Colon (tissue), 2 donors: Measurements from ENCODE around the gene EME2.

Source experiments
- FAIRE-seq: peaks from 2 replicates; lab custom pipeline; 2012; peaks lifted over from hg19 to GRCh38; lab: Jason Lieb, UNC
- donor health status: control.
- donor health status: control.

EME2 gene

DNA sequence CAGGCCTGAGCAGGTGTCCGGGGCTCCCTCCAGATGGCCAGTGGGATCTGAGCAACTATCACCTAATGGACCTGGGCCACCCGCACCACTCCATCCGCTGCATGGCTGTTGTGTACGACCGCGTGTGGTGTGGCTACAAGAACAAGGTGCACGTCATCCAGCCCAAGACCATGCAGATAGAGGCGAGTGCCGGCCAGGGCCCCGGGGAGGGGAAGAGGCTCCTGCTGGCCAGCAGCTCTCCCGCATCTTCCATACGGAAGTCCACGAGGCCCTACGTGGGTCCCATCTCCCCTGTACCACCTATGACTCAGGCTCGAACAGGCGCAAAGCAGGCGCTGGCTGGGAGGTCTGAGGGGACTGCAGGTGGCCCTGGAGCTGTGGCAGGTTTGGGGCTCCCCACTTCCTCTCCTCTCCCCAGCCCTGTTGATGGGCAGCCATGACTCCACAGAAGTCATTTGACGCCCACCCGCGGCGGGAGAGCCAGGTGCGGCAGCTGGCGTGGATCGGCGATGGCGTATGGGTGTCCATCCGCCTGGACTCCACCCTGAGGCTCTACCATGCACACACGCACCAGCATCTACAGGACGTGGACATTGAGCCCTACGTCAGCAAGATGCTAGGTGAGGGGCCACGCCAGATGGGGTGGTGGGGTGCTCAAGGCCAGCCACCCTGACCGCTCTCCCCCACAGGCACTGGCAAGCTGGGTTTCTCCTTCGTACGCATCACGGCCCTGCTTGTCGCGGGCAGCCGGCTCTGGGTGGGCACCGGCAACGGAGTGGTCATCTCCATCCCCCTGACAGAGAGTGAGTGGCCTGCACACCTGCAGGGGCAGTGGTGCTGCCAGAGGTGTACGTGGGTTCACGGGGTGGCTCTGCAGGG lies 5.3 kb upstream of the EME2 start:
- no peak for FAIRE-seq

GRCh38 chr16:1768061-1768766 lies 4.4 kb upstream of the EME2 start:
- FAIRE-seq = no peak

DNA sequence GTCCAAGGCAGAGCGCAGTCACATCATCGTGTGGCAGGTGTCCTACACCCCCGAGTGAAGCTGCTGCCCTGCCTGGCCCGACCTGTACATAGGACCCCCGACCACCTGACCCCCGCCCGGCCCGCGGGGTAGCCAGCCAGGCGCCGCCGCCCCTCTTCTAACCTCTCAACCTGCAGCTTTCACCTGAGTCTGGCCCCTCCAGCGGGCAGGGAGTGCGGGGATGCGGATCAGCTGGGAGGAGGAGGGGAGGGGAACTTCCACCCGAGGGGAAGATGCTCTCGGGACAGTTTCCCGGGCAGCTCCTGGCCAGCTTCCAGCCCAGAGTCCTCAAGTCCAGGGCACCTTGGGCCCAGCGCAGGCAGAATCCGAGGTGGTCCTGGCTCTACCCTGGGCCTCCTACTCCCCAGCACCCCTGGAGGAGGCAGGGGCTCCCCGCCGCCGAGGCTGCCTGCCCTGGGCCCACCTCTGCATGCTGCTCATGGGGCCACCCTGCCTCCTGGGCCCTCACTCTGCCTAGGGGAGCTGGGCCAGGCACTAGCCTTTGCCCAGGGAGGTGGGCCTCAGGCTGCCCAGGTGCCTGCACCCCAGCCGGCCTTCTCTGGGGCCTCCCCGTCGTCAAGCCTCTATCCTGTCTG lies 3.7 kb upstream of the EME2 start:
- no peak for FAIRE-seq

DNA sequence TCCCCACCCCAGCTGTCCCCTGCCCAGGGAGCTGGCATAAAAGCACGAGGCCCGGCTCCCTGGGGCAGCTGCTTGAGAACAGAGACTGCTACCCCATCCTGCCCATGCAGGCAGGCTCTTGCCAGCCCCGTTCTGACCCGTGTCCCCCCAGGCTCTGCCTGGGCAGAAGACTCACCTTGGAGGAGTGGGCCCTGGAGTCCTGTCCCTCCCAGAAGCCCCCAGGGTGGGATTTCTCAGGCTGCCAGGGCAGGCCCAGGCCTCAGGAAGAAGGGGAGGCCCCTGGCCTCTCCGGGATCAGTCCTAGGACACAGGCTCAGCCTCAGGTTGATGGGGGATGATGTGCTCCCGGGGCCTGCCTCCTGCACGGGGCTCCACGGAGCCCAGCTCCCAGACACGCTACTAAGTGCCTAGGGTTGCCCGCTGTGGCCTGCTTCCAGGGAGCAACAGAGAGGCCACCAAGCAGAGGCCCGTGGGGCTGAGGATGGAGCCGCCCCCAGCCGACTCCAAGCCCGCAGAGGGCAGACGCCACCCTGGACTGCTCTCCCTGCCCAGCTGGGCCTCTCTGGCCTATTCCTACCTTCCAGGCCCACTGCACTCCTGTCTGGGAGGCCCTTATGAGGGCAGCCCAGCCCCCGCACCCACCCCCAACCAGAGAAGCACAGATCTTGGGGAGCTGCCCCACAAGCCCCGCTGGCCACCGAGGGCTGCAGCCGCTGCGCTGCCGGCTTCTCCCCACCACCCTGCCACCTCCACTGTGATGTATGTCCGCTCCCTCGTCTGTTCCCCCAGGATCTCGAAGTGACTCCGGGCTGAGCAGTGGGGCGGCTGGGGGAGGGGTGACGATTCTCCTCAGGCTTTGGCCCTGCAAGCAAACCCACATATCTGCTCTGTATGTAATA lies 3.0 kb upstream of the EME2 start:
- no peak for FAIRE-seq

- no peak for FAIRE-seq
These were observed 2.1 kb upstream of the EME2 start for GRCh38 chr16:1770328-1771187.

GRCh38 chr16:1771188-1771863 lies 1.3 kb upstream of the EME2 start, which contains the start of gene NME3:
Gene NME3, minus strand, starts transcription at chr16:1771543. Its CDS starts 9 bp downstream, at chr16:1771534.
- no peak for FAIRE-seq

DNA sequence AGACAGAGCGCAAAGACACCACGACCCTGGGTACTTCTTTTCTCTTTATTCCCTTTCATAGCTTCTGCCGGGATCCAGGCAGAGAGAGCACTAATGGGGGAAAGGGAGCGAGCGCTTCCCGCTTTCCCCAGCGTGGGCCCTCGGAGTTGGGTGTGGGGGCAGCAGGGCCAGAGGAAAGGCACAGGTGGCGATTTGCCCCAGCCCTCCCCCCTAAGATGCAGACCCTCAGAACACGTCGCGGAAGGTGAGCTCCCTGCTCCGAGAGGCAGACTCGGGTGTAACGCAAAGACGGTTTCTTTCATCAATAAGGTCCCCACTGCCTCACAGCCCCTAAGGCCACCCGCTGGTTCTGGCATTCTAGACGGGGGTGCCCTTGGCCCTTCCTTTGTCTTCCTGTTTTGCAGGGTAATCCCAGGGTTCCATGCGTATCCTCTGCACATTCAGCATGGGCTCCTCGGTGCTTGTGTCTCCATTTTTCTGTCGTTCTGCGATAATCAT lies 697 bp upstream of the EME2 start:
- FAIRE-seq = no peak

GRCh38 chr16:1772908-1773702 lies 495 bp downstream of the EME2 start, which contains the start of gene MRPS34:
Gene MRPS34, minus strand, starts transcription at chr16:1773134. Its CDS starts 15 bp downstream, at chr16:1773119.
- no peak for FAIRE-seq

DNA sequence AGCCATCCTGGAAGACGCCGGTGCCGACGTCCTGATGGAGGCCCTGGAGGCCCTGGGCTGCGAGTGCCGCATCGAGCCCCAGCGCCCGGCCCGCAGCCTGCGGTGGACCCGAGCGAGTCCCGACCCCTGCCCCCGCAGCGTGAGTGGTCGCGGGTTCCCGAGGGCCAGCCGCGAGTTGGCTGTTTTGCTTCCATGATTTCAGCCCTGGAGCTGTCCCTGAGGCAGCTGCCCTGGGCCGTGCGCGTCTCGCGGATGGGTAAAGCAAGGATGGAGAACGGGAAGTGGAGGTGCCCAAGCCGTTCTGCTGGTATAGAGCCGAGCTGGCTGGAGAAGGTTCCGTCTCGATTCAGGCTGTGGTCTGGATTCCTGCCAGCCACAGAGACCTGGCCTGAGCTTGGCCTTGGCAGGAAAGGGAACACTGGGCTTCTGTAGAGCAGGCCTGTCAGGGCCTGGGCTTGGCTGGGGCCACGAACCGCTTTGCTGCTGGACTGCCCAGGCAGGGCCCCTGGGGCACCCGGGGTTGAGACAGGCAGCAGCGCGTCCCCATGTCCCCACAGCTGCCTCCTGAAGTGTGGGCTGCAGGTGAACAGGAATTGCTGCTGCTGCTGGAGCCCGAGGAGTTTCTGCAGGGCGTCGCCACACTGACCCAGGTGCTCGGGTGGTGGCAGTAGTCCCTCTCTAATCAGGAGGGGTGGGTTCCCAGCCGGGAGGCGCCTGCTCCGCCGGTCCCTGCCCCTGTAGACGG lies 1.3 kb downstream of the EME2 start:
- no peak for FAIRE-seq

DNA sequence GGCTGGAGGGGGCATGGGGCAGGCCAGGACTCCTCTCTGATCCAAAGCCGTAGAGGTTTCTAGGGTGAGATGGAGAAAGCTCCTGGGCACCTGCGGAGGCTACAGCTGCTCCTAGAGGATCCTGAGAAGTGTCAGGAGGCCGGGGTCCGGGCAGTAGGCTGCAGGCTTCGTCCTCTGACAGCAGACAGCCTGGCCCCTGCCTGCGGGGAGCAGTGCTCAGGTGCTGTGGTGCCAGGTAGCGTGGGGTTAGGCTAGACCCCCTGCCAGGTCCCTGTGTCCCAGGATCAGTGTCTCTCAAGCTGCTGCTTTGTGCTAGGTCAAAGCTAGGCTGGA lies 1.8 kb downstream of the EME2 start:
- FAIRE-seq = no peak

GRCh38 chr16:1775006-1775845 lies 2.6 kb downstream of the EME2 start:
- FAIRE-seq = no peak

DNA sequence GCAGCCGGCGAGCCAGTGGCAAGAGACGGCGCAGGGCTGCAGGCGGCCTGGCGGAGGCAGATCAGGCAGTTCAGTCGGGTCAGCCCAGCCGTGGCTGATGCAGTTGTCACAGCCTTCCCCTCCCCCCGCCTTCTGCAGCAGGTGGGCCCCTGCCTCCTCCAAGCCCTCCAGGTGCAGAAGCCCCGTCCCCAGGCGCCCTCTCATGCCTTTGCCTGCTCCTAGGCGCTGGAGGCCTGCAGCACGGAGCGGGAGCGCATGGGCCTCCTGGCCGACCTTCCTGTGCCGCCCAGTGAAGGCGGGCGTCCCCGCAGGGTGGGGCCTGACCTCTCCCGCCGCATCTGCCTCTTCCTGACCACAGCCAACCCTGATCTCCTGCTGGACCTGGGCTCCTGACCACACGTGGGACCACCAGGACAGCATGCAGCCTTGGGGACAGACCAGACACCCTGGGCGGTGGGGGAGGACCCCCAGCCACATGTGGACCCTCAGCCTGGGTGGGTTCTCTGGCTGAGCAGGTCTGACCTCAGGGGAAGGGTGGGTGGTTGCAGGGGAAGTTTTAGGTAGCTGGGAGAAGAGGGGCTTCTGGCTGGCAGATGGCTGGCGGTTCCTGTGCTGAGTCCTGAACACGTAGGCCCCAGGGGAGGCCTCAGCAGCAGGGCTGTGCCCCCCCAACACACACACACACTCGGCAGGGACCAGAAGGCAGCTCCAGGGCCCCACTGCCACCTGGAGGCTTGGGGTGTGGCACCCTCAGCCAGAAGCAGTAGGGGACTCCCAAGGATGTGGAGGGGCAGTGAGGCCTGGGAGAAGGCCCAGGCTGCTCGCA lies 3.4 kb downstream of the EME2 start:
- no peak for FAIRE-seq

- FAIRE-seq = no peak
These were observed 4.0 kb downstream of the EME2 start for GRCh38 chr16:1776672-1776955.

- no peak for FAIRE-seq
These were observed 4.4 kb downstream of the EME2 start for GRCh38 chr16:1776991-1777374.

DNA sequence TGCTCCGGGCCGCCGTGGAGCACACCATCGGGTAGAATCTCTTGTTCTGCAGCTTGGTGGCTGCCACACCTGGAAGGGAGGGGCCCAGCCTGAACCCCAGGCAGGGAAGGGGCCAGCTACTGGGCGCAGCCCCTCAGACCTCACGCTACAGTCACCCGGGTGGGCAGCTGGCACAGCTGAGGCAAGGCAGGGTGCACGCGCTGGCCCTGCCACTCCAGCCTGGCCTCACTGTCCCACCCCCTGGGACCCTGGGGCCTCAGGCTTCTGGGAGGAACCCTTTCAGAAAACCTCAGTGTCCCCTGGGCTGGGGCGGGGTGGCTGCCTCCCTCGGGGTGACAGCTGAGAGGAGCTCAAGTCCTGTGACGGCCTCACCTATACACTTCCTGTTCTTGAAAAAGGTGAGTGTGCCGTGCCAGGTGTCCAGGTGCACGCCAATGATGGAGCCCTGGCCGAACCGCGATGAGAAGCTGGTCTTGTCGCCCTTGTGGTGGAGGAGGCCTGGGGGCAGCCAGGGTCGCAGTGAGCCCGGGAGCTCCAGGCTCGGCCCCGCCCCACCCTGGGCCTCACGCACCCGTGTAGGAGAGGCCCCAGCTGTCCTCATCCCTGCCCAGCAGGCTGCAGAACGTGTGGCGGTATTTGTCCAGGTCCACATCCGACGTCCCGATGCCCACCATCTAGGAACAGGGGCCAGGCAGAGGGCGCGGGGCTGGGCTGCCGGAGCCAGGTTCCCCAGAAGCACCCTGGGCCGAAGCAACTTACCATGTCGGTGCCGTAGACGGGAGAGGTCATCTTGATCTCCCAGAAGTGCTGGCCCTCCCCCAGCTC lies 5.0 kb downstream of the EME2 start:
- FAIRE-seq = no peak
